CD4-positive, alpha-beta memory T cell (primary cell): ENCODE results near the gene SLC46A1. TPM values are rescaled to one million over a fixed set of nuclear protein-coding genes. Genes with fewer than 3 reads are reported as not detected.
"Not testable (repeated sequence)": the region's sequence is repeated elsewhere in the genome, so short reads cannot be mapped to it uniquely, and the experiment has no call there.

ENCODE experiments used
- CTCF ChIA-PET: fragments of 350-600 bp; sonication (Branson Sonifier 250); formaldehyde crosslinking; loops from one replicate; lab custom pipeline; 2021; ENCODE audit warnings: inconsistent platforms; ENCODE audit not compliant: partially characterized antibody; lab: Charles Lee
- POLR2A ChIA-PET: fragments of 350-600 bp; sonication (Branson Sonifier 250); formaldehyde crosslinking; loops from one replicate; lab custom pipeline; 2021; ENCODE audit not compliant: partially characterized antibody; lab: Charles Lee
- DNase-seq, 5 donors: peaks; one replicate each; pipeline versions ENCODE4 v3.0.0 to v3.0.0-alpha.2; 2020 to 2022; ENCODE audit warnings: mixed read lengths in 1 of 5
- H3K27ac ChIP-seq: one replicate; pipeline ENCODE4 v1.7.0; 2013; ENCODE audit warnings: low read depth, low read length
- H3K27me3 ChIP-seq: 2 replicates; pipeline ENCODE4 v1.7.0; 2013; ENCODE audit warnings: mild to moderate bottlenecking, low read length, moderate library complexity; ENCODE audit not compliant: insufficient read depth
- H3K36me3 ChIP-seq: 2 replicates; pipeline ENCODE4 v1.7.0; 2013; ENCODE audit warnings: mild to moderate bottlenecking, low read length, moderate library complexity; ENCODE audit not compliant: insufficient read depth
- H3K4me1 ChIP-seq: 2 replicates; pipeline ENCODE4 v1.7.0; 2013; ENCODE audit warnings: mild to moderate bottlenecking, low read length, moderate library complexity; ENCODE audit not compliant: insufficient read depth
- H3K4me3 ChIP-seq, 2 donors: one replicate each; pipeline ENCODE4 v1.7.0; 2013; ENCODE audit warnings: low read length in 2 of 2, mild to moderate bottlenecking in 1 of 2
- H3K9me3 ChIP-seq, 2 donors: one replicate each; pipeline ENCODE4 v1.7.0; 2013; ENCODE audit warnings: low read length in 2 of 2, control low read depth in 1 of 2; ENCODE audit not compliant: control insufficient read depth in 1 of 2
- H3K27ac Mint-ChIP-seq, 7 donors: one replicate each; pipeline ENCODE4 v1.8.0; 2020 to 2021; ENCODE audit warnings: mixed read lengths in 7 of 7, mild to moderate bottlenecking in 6 of 7, inconsistent platforms in 3 of 7, moderate library complexity in 3 of 7
- H3K27me3 Mint-ChIP-seq, 2 donors: one replicate each; pipeline ENCODE4 v1.8.0; 2020 to 2021; ENCODE audit warnings: mixed read lengths in 2 of 2
- H3K36me3 Mint-ChIP-seq, 2 donors: one replicate each; pipeline ENCODE4 v1.8.0; 2020 to 2021; ENCODE audit warnings: mixed read lengths in 2 of 2, inconsistent platforms in 1 of 2, mild to moderate bottlenecking in 1 of 2
- H3K4me1 Mint-ChIP-seq, 4 donors: one replicate each; pipeline ENCODE4 v1.8.0; 2020 to 2021; ENCODE audit warnings: mixed read lengths in 4 of 4, mild to moderate bottlenecking in 1 of 4
- H3K4me3 Mint-ChIP-seq, 8 donors: one replicate each; pipeline ENCODE4 v1.8.0; 2020 to 2021; ENCODE audit warnings: mixed read lengths in 8 of 8, mild to moderate bottlenecking in 7 of 8, moderate library complexity in 6 of 8, inconsistent platforms in 3 of 8
- H3K9me3 Mint-ChIP-seq, 8 donors: one replicate each; pipeline ENCODE4 v1.8.0; 2020 to 2021; ENCODE audit warnings: mixed read lengths in 8 of 8, mild to moderate bottlenecking in 5 of 8, inconsistent platforms in 3 of 8, moderate library complexity in 1 of 8
- intact Hi-C: fragments of 100-400 bp; cut with micrococcal nuclease; formaldehyde crosslinking; loops from one replicate; pipeline ENCODE4 v1.15.1; 2023
- polyA plus RNA-seq, 2 donors: library from polyadenylated mRNA; unstranded; fragments of 300-500 nt; fragmentation: Illumina TruSeq; gene quantifications; one replicate each; pipeline ENCODE4 v1.2.3, GENCODE V29; 2021
- total RNA-seq, 2 experiments: library from RNA; stranded (reverse); gene quantifications; one replicate each; pipeline ENCODE4 v1.2.3, GENCODE V29; 2021

The SLC46A1 gene
- total RNA-seq (1 to 10 TPM; 2.4 to 2.6 TPM), polyA plus RNA-seq (1 to 10 TPM in 1 of 2 donors, not detected in 1; 2.3 TPM)

- Mint-ChIP-seq H3K36me3 (no peaks in the 10 kb centered on the region), H3K27me3 (peaks cover 3 to 10% of the 10 kb centered on the region in 2 donors), H3K27ac (peak within 1 kb of the TSS in 4 of 7 donors; percentile 29 to 74 (median 54)), H3K4me1 (peaks cover 5 to 26% (median 13%) of the 10 kb centered on the region in 4 donors), H3K4me3 (peak within 1 kb of the TSS; percentile 76 to 86 (median 80)), H3K9me3 (no peaks in the 10 kb centered on the region)
- CTCF ChIA-PET = interaction anchor here (2.6 kb wide), 1 partner anchor 11 kb away, joined by 16 read pairs; no protein-coding TSS in a partner anchor
- DNase-seq = peak in 3 of 5 donors; percentile 7 to 25 (median 19)
- H3K4me3 ChIP-seq = peak within 1 kb of the TSS; percentile 47 to 48
- peaks cover 5% of the 10 kb centered on the region for H3K27me3 ChIP-seq
- no peaks in the 10 kb centered on the region for H3K36me3 ChIP-seq
- H3K27ac ChIP-seq = no peak within 1 kb of the TSS
- POLR2A ChIA-PET = interaction anchor here (0.6 to 3.6 kb wide), 3 partner anchors 21 to 752 kb away, joined by 3 to 11 read pairs (median 5); no protein-coding TSS in a partner anchor
- H3K9me3 ChIP-seq = no peaks in the 10 kb centered on the region
- intact Hi-C loops = no loop called here
- H3K4me1 ChIP-seq = peaks cover 14% of the 10 kb centered on the region
Observed at GRCh38 chr17:28405632-28406472, at the start of gene SLC46A1. Gene SLC46A1, minus strand, starts transcription at chr17:28406212. Its CDS starts 98 bp downstream, at chr17:28406114.

GRCh38 chr17:28449859-28450258 lies 43.8 kb upstream of the SLC46A1 start:
- no peak overlapping the region for H3K4me3 ChIP-seq
- no peaks in the 10 kb centered on the region for H3K36me3 ChIP-seq
- ChIA-PET POLR2A (no interaction called here), CTCF (no interaction called here)
- H3K36me3 Mint-ChIP-seq = no peaks in the 10 kb centered on the region
- H3K9me3 Mint-ChIP-seq = peaks cover 0 to 6% (median 0%) of the 10 kb centered on the region in 8 donors
- H3K4me1 ChIP-seq = no peaks in the 10 kb centered on the region
- H3K27ac ChIP-seq = no peak overlapping the region
- no peaks in the 10 kb centered on the region for H3K4me1 Mint-ChIP-seq
- peaks cover 4 to 7% of the 10 kb centered on the region in 2 donors for H3K27me3 Mint-ChIP-seq
- no peak overlapping the region for H3K4me3 Mint-ChIP-seq
- intact Hi-C loops = no loop called here
- H3K9me3 ChIP-seq = no peaks in the 10 kb centered on the region
- H3K27me3 ChIP-seq = no peaks in the 10 kb centered on the region
- H3K27ac Mint-ChIP-seq = no peak overlapping the region
- no peak for DNase-seq

- ChIA-PET CTCF (no interaction called here), POLR2A (no interaction called here)
- Mint-ChIP-seq H3K4me1 (no peaks in the 10 kb centered on the region), H3K36me3 (no peaks in the 10 kb centered on the region), H3K4me3 (no peak overlapping the region), H3K27me3 (peaks cover 4 to 7% of the 10 kb centered on the region in 2 donors), H3K9me3 (peaks cover 0 to 7% (median 0%) of the 10 kb centered on the region in 8 donors), H3K27ac (no peak overlapping the region)
- H3K9me3 ChIP-seq = no peaks in the 10 kb centered on the region
- H3K27me3 ChIP-seq = no peaks in the 10 kb centered on the region
- H3K36me3 ChIP-seq = no peaks in the 10 kb centered on the region
- no peak for DNase-seq
- no peaks in the 10 kb centered on the region for H3K4me1 ChIP-seq
- intact Hi-C loops = no loop called here
- no peak overlapping the region for H3K27ac ChIP-seq
- no peak overlapping the region for H3K4me3 ChIP-seq
Observed at GRCh38 chr17:28447396-28447760, 41.4 kb upstream of the SLC46A1 start.

- Mint-ChIP-seq H3K27me3 (peaks cover 7 to 12% of the 10 kb centered on the region in 2 donors), H3K27ac (no peak overlapping the region), H3K36me3 (no peaks in the 10 kb centered on the region), H3K4me3 (no peak overlapping the region), H3K4me1 (no peaks in the 10 kb centered on the region), H3K9me3 (peaks cover 0 to 7% (median 0%) of the 10 kb centered on the region in 8 donors)
- no peaks in the 10 kb centered on the region for H3K4me1 ChIP-seq
- intact Hi-C loops = no loop called here
- POLR2A ChIA-PET = no interaction called here
- H3K9me3 ChIP-seq = no peaks in the 10 kb centered on the region
- CTCF ChIA-PET = no interaction called here
- no peaks in the 10 kb centered on the region for H3K36me3 ChIP-seq
- H3K4me3 ChIP-seq = no peak overlapping the region
- no peak overlapping the region for H3K27ac ChIP-seq
- DNase-seq = no peak
- H3K27me3 ChIP-seq = no peaks in the 10 kb centered on the region
Observed at GRCh38 chr17:28446716-28447395, 40.8 kb upstream of the SLC46A1 start.

GRCh38 chr17:28443901-28444638 lies 38.1 kb upstream of the SLC46A1 start:
- Histone ChIP-seq H3K4me1 (no peaks in the 10 kb centered on the region), H3K27me3 (no peaks in the 10 kb centered on the region), H3K4me3 (no peak overlapping the region), H3K9me3 (no peaks in the 10 kb centered on the region), H3K27ac (no peak overlapping the region), H3K36me3 (no peaks in the 10 kb centered on the region)
- Mint-ChIP-seq H3K36me3 (no peaks in the 10 kb centered on the region), H3K27ac (no peak overlapping the region), H3K4me3 (no peak overlapping the region), H3K9me3 (peaks cover 0 to 7% (median 0%) of the 10 kb centered on the region in 8 donors), H3K4me1 (no peaks in the 10 kb centered on the region), H3K27me3 (peaks cover 14 to 19% of the 10 kb centered on the region in 2 donors)
- ChIA-PET POLR2A (no interaction called here), CTCF (no interaction called here)
- intact Hi-C loops = no loop called here
- DNase-seq = no peak

GRCh38 chr17:28434326-28434725 lies 28.3 kb upstream of the SLC46A1 start:
- H3K4me1 ChIP-seq, POLR2A ChIA-PET, H3K4me3 Mint-ChIP-seq, H3K27ac ChIP-seq, H3K36me3 ChIP-seq, H3K9me3 ChIP-seq, H3K27ac Mint-ChIP-seq, H3K4me1 Mint-ChIP-seq, H3K4me3 ChIP-seq, H3K36me3 Mint-ChIP-seq, DNase-seq, intact Hi-C loops, H3K9me3 Mint-ChIP-seq, H3K27me3 ChIP-seq, CTCF ChIA-PET: not testable (repeated sequence)
- peaks cover 16 to 19% of the 10 kb centered on the region in 2 donors for H3K27me3 Mint-ChIP-seq

GRCh38 chr17:28433721-28434120 lies 27.7 kb upstream of the SLC46A1 start:
- Histone ChIP-seq H3K27ac (no peak overlapping the region), H3K27me3 (no peaks in the 10 kb centered on the region), H3K4me3 (no peak overlapping the region), H3K36me3 (no peaks in the 10 kb centered on the region), H3K9me3 (no peaks in the 10 kb centered on the region), H3K4me1 (no peaks in the 10 kb centered on the region)
- DNase-seq = no peak
- no peaks in the 10 kb centered on the region for H3K36me3 Mint-ChIP-seq
- H3K9me3 Mint-ChIP-seq = no peaks in the 10 kb centered on the region
- intact Hi-C loops = no loop called here
- no peaks in the 10 kb centered on the region for H3K4me1 Mint-ChIP-seq
- H3K4me3 Mint-ChIP-seq = no peak overlapping the region
- H3K27ac Mint-ChIP-seq = no peak overlapping the region
- ChIA-PET POLR2A (no interaction called here), CTCF (no interaction called here)
- H3K27me3 Mint-ChIP-seq = peaks cover 15 to 21% of the 10 kb centered on the region in 2 donors
